HG03432 (cell line): ENCODE measurements around the gene NFATC1.

Source experiments
- ATAC-seq: cut with Tn5 transposase; IDR thresholded peaks from one replicate; pipeline ENCODE4 v1.9.1; 2021; ENCODE audit warnings: mild to moderate bottlenecking, moderate library complexity; ENCODE audit not compliant: unreplicated experiment

NFATC1 gene

GRCh38 chr18:79484661-79485621 lies 89.2 kb downstream of the NFATC1 start:
- ATAC-seq, result no peak

- ATAC-seq, result no peak
These were observed 90.1 kb downstream of the NFATC1 start for GRCh38 chr18:79485788-79486355.

- no peak for ATAC-seq
These were observed 90.8 kb downstream of the NFATC1 start for GRCh38 chr18:79486356-79487182.

- ATAC-seq, result no peak
These were observed 91.6 kb downstream of the NFATC1 start for GRCh38 chr18:79487183-79487800.

- ATAC-seq, result no peak
These were observed 92.1 kb downstream of the NFATC1 start for GRCh38 chr18:79487801-79488201.

- no peak for ATAC-seq
These were observed 92.8 kb downstream of the NFATC1 start for GRCh38 chr18:79488311-79489050.

- no peak for ATAC-seq
These were observed 93.5 kb downstream of the NFATC1 start for GRCh38 chr18:79489051-79489898.

GRCh38 chr18:79489899-79490625 lies 94.3 kb downstream of the NFATC1 start:
- ATAC-seq, result no peak

GRCh38 chr18:79490626-79491041 lies 94.9 kb downstream of the NFATC1 start:
- ATAC-seq, result no peak

- ATAC-seq, result no peak
These were observed 95.4 kb downstream of the NFATC1 start for GRCh38 chr18:79491081-79491551.

GRCh38 chr18:79493211-79493800 lies 97.6 kb downstream of the NFATC1 start:
- no peak for ATAC-seq

- ATAC-seq, result no peak
These were observed 98.1 kb downstream of the NFATC1 start for GRCh38 chr18:79493801-79494211.

GRCh38 chr18:79494936-79495335 lies 99.2 kb downstream of the NFATC1 start:
- no peak for ATAC-seq

- ATAC-seq, result no peak
These were observed 99.9 kb downstream of the NFATC1 start for GRCh38 chr18:79495591-79496071.

- ATAC-seq, result no peak
These were observed 100.7 kb downstream of the NFATC1 start for GRCh38 chr18:79496237-79496977.

- ATAC-seq, result no peak
These were observed 101.4 kb downstream of the NFATC1 start for GRCh38 chr18:79496978-79497637.

- ATAC-seq, result no peak
These were observed 101.9 kb downstream of the NFATC1 start for GRCh38 chr18:79497638-79498081.
